Activated naive CD8-positive, alpha-beta T cell (primary cell): ENCODE measurements around the gene DNHD1.
A peak's percentile ranks its signal among the peaks of the same experiment; 100 is the strongest.
"Not testable (repeated sequence)": the region's sequence is repeated elsewhere in the genome, so short reads cannot be mapped to it uniquely, and the experiment has no call there.

ENCODE experiments used
- H3K27ac Mint-ChIP-seq: one replicate; pipeline ENCODE4 v1.8.0; 2021; ENCODE audit warnings: mixed read lengths
- H3K27me3 Mint-ChIP-seq: one replicate; pipeline ENCODE4 v1.8.0; 2021; ENCODE audit warnings: mixed read lengths
- H3K36me3 Mint-ChIP-seq: one replicate; pipeline ENCODE4 v1.8.0; 2021; ENCODE audit warnings: mixed read lengths
- H3K4me1 Mint-ChIP-seq: one replicate; pipeline ENCODE4 v1.8.0; 2021; ENCODE audit warnings: low read depth, mixed read lengths
- H3K4me3 Mint-ChIP-seq: one replicate; pipeline ENCODE4 v1.8.0; 2021; ENCODE audit warnings: mild to moderate bottlenecking, mixed read lengths
- H3K9me3 Mint-ChIP-seq: one replicate; pipeline ENCODE4 v1.8.0; 2021; ENCODE audit warnings: low read depth, mixed read lengths

The DNHD1 gene

DNA sequence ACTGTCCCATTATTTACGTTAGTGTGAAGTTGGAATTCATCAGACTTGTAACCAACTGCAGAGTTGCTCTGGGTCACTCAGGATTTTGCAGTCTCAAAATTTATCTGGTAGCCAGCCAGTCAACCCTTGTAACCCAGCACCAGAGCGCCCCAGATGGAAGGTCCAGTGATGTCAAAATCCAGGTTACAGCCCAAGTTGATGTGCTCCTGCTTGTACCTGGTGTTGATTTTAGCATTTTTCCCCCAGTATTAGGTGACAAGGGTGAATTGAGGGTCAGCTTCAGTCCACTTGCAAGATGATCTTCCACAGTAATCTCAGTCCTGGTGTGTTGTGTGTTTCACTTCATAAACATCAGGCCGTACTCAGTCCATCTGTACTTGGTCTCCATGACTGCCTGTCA is 8.3 kb upstream of the DNHD1 start:
- peaks cover 19% of the 10 kb centered on the region for H3K4me1 Mint-ChIP-seq
- no peaks in the 10 kb centered on the region for H3K9me3 Mint-ChIP-seq
- H3K27ac Mint-ChIP-seq: peak overlapping the region; percentile 34
- H3K4me3 Mint-ChIP-seq: no peak overlapping the region
- H3K36me3 Mint-ChIP-seq: no peaks in the 10 kb centered on the region
- no peaks in the 10 kb centered on the region for H3K27me3 Mint-ChIP-seq

DNA sequence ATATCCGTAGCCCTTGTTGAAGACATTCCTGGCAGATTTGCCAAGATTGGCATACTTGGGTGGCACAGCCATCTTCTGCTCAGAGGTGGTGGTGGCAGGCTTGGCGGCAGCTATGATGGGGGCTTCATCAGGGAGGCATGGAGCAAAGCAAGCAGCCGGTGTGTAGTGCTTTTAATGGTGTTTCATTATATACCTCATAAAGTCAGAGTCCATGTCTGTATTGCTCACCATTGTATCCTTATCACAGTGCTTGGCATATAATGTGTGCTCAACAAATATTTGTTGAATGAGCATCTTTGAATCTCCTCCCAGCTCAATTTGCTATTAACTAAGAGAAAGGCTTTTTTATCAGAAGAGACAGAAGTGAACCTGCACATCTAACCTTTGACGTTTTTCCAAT is 7.8 kb upstream of the DNHD1 start:
- Mint-ChIP-seq H3K4me1 (peaks cover 20% of the 10 kb centered on the region), H3K36me3 (no peaks in the 10 kb centered on the region), H3K27ac (peak overlapping the region; percentile 34), H3K4me3 (no peak overlapping the region), H3K27me3 (no peaks in the 10 kb centered on the region), H3K9me3 (no peaks in the 10 kb centered on the region)

DNA sequence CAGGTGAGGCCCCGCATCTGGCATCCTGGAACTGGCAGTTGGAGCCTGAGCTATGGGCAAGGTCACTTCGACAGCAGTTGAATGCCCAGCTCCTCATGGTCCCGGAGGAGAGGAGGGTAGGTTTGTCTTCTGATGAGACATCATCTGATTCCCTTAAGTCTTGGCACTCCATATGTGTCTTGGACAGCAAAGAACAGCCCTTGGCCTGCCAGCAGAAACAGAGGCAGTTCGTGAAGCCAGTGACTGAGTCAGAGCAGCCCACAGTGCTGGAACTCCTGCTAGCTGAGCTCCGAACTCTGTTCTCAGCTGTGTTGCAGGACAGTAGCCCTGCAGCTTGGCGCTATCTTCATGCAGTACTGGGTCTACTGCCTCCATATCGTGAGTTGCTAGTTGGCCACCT is 1.0 kb downstream of the DNHD1 start:
- no peak overlapping the region for H3K4me3 Mint-ChIP-seq
- H3K27ac Mint-ChIP-seq: no peak overlapping the region
- peaks cover 17% of the 10 kb centered on the region for H3K4me1 Mint-ChIP-seq
- peaks cover 6% of the 10 kb centered on the region for H3K36me3 Mint-ChIP-seq
- no peaks in the 10 kb centered on the region for H3K27me3 Mint-ChIP-seq
- no peaks in the 10 kb centered on the region for H3K9me3 Mint-ChIP-seq

DNA sequence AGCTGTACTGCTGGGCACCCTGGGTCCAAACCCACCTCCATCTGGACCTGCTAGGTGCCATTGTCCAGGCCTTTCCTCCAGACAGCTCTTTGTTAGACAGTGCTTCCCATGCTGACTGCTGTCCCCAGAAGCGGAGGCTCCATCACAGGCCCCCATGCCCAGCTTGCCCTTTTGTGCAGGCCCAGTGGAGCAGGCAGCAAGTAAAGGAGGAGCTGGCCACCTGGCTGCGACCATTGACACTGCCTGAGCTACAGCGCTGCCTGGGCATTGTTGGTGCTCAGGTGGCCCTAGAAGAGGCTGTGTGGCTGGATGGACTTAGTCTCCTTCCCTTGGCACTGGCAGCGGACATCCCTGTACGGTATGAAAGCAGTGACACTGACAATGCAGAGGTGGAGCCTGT is 1.5 kb downstream of the DNHD1 start:
- peaks cover 6% of the 10 kb centered on the region for H3K36me3 Mint-ChIP-seq
- H3K27ac Mint-ChIP-seq: no peak overlapping the region
- H3K4me3 Mint-ChIP-seq: no peak overlapping the region
- no peaks in the 10 kb centered on the region for H3K9me3 Mint-ChIP-seq
- no peaks in the 10 kb centered on the region for H3K27me3 Mint-ChIP-seq
- peaks cover 14% of the 10 kb centered on the region for H3K4me1 Mint-ChIP-seq

- Mint-ChIP-seq H3K36me3 (peaks cover 10% of the 10 kb centered on the region), H3K27me3 (no peaks in the 10 kb centered on the region), H3K4me1 (peaks cover 6% of the 10 kb centered on the region), H3K4me3 (no peak overlapping the region), H3K27ac (no peak overlapping the region), H3K9me3 (no peaks in the 10 kb centered on the region)
These were observed 5.3 kb downstream of the DNHD1 start for GRCh38 chr11:6502382-6502781.

- peaks cover 6% of the 10 kb centered on the region for H3K4me1 Mint-ChIP-seq
- H3K27ac Mint-ChIP-seq: peak overlapping the region; percentile 5
- peaks cover 10% of the 10 kb centered on the region for H3K36me3 Mint-ChIP-seq
- H3K27me3 Mint-ChIP-seq: no peaks in the 10 kb centered on the region
- H3K9me3 Mint-ChIP-seq: no peaks in the 10 kb centered on the region
- H3K4me3 Mint-ChIP-seq: no peak overlapping the region
These were observed 7.1 kb downstream of the DNHD1 start for GRCh38 chr11:6504166-6504565.

- H3K27ac Mint-ChIP-seq: no peak overlapping the region
- H3K4me3 Mint-ChIP-seq: no peak overlapping the region
- H3K4me1 Mint-ChIP-seq: peaks cover 6% of the 10 kb centered on the region
- H3K27me3 Mint-ChIP-seq: no peaks in the 10 kb centered on the region
- H3K9me3 Mint-ChIP-seq: no peaks in the 10 kb centered on the region
- H3K36me3 Mint-ChIP-seq: peaks cover 14% of the 10 kb centered on the region
These were observed 8.6 kb downstream of the DNHD1 start for GRCh38 chr11:6505577-6506240.

DNA sequence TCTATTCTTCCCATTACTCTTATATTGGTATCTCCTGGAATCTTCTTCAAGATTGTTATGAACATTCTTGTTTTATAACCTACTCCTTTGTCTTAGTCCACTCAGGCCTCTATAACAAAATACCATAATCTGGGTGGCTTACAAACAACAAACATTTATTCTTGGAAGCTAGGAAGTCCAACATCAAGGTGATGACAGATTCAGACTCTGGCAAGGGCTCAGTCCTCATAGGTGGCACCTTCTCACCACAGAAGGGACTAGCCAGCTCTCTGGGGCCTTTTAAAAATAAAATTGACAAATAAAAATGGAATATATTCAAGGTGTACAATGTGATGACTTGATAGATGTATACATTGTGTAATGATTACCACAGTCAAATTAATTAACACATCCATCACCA is 19.8 kb downstream of the DNHD1 start:
- no peak overlapping the region for H3K4me3 Mint-ChIP-seq
- no peaks in the 10 kb centered on the region for H3K9me3 Mint-ChIP-seq
- H3K27ac Mint-ChIP-seq: no peak overlapping the region
- no peaks in the 10 kb centered on the region for H3K27me3 Mint-ChIP-seq
- peaks cover 42% of the 10 kb centered on the region for H3K36me3 Mint-ChIP-seq
- no peaks in the 10 kb centered on the region for H3K4me1 Mint-ChIP-seq

GRCh38 chr11:6520265-6520664 is 23.2 kb downstream of the DNHD1 start:
- Mint-ChIP-seq H3K27me3 (no peaks in the 10 kb centered on the region), H3K36me3 (peaks cover 40% of the 10 kb centered on the region)

DNA sequence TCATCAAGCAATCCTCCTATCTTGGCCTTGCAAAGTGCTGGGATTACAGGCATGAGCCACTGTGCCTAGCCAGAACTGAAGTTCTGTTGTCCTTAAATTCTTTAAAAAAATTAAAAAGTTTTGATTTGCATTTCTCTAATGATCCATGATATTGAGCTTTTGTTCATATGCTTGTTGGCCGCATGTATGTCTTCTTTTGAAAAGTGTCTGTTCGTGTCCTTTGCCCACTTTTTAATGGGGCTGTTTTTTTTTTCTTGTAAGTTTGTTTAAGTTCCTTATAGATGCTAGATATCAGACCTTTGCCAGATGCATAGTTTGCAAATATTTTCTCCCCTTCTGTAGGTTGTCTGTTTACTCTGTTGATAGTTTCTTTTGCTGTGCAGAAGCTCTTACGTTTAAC is 24.9 kb downstream of the DNHD1 start:
- not testable (repeated sequence) for H3K27ac Mint-ChIP-seq, H3K4me3 Mint-ChIP-seq, H3K9me3 Mint-ChIP-seq, H3K27me3 Mint-ChIP-seq
- Mint-ChIP-seq H3K36me3 (peaks cover 35% of the 10 kb centered on the region), H3K4me1 (peaks cover 35% of the 10 kb centered on the region)

More at GRCh38 chr11:6520265-6520664, 23.2 kb downstream of the DNHD1 start:
- no peak overlapping the region for H3K27ac Mint-ChIP-seq
- H3K4me3 Mint-ChIP-seq: no peak overlapping the region
- H3K9me3 Mint-ChIP-seq: no peaks in the 10 kb centered on the region
- peaks cover 22% of the 10 kb centered on the region for H3K4me1 Mint-ChIP-seq

DNA sequence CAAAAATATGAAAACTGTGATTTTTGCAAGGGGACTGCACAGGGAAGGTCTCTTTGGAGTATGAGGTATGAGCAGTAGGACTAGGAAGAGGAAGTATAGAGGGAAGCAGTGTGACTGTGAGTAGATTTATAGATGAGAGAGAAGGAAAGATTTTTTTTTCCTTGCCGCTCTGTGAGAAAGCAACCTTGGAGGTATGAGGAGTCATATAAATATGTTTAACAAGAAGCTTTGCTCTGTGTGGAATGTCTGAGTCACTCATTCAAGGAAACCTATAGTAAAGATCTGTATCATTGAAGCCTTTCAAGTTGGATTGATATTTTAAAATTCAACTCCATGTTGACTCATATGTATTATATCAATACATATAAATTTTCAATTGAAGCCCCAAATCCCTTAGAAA is 26.2 kb downstream of the DNHD1 start:
- H3K27me3 Mint-ChIP-seq: no peaks in the 10 kb centered on the region
- H3K4me3 Mint-ChIP-seq: peak overlapping the region; percentile 21
- H3K9me3 Mint-ChIP-seq: no peaks in the 10 kb centered on the region
- H3K4me1 Mint-ChIP-seq: peaks cover 42% of the 10 kb centered on the region
- peaks cover 34% of the 10 kb centered on the region for H3K36me3 Mint-ChIP-seq
- peak overlapping the region; percentile 70 for H3K27ac Mint-ChIP-seq

GRCh38 chr11:6526411-6527135 is 29.5 kb downstream of the DNHD1 start:
- Mint-ChIP-seq H3K36me3 (peaks cover 16% of the 10 kb centered on the region), H3K9me3 (no peaks in the 10 kb centered on the region), H3K4me3 (peak overlapping the region; percentile 68), H3K27ac (peak overlapping the region; percentile 92), H3K4me1 (peaks cover 42% of the 10 kb centered on the region), H3K27me3 (no peaks in the 10 kb centered on the region)

- Mint-ChIP-seq H3K27me3 (no peaks in the 10 kb centered on the region), H3K4me3 (no peak overlapping the region), H3K4me1 (peaks cover 29% of the 10 kb centered on the region), H3K36me3 (peaks cover 13% of the 10 kb centered on the region), H3K9me3 (no peaks in the 10 kb centered on the region), H3K27ac (no peak overlapping the region)
These were observed 32.2 kb downstream of the DNHD1 start for GRCh38 chr11:6529266-6529665.

- peaks cover 2% of the 10 kb centered on the region for H3K36me3 Mint-ChIP-seq
- peaks cover 18% of the 10 kb centered on the region for H3K4me1 Mint-ChIP-seq
- H3K9me3 Mint-ChIP-seq: no peaks in the 10 kb centered on the region
- no peaks in the 10 kb centered on the region for H3K27me3 Mint-ChIP-seq
- H3K4me3 Mint-ChIP-seq: no peak overlapping the region
- no peak overlapping the region for H3K27ac Mint-ChIP-seq
These were observed 33.8 kb downstream of the DNHD1 start for GRCh38 chr11:6530848-6531247.

- no peak overlapping the region for H3K27ac Mint-ChIP-seq
- no peaks in the 10 kb centered on the region for H3K9me3 Mint-ChIP-seq
- peaks cover 13% of the 10 kb centered on the region for H3K4me1 Mint-ChIP-seq
- no peak overlapping the region for H3K4me3 Mint-ChIP-seq
- H3K27me3 Mint-ChIP-seq: no peaks in the 10 kb centered on the region
- H3K36me3 Mint-ChIP-seq: peaks cover 4% of the 10 kb centered on the region
These were observed 34.2 kb downstream of the DNHD1 start for GRCh38 chr11:6531267-6531752.
